HFFc6 (cell line): Measurements from ENCODE around the gene ETFA. TPM values are rescaled to one million over a fixed set of nuclear protein-coding genes. Genes with fewer than 3 reads are reported as not detected.

Source experiments
- DNase-seq: peaks from one replicate; pipeline ENCODE4 v3.0.0-alpha.2; 2018
- H3K27ac Mint-ChIP-seq: 2 replicates; pipeline ENCODE4 v1.8.0; 2020; ENCODE audit warnings: mild to moderate bottlenecking, mixed read lengths
- H3K27me3 Mint-ChIP-seq: 2 replicates; pipeline ENCODE4 v1.8.0; 2021; ENCODE audit warnings: mild to moderate bottlenecking, moderate library complexity, mixed read lengths; ENCODE audit not compliant: insufficient read depth
- H3K36me3 Mint-ChIP-seq: 2 replicates; pipeline ENCODE4 v1.8.0; 2021; ENCODE audit warnings: low read depth, mixed read lengths
- H3K4me1 Mint-ChIP-seq: 2 replicates; pipeline ENCODE4 v1.8.0; 2020; ENCODE audit warnings: low read depth, mixed read lengths
- H3K4me3 Mint-ChIP-seq: 2 replicates; pipeline ENCODE4 v1.8.0; 2020; ENCODE audit warnings: mild to moderate bottlenecking, moderate library complexity, mixed read lengths
- H3K9me3 Mint-ChIP-seq: 2 replicates; pipeline ENCODE4 v1.8.0; 2020; ENCODE audit warnings: mild to moderate bottlenecking, mixed read lengths
- CTCF ChIP-seq: fragments of 200-600 bp; sonication (generic); IDR thresholded peaks from 2 replicates; pipeline ENCODE4 v1.5.0; 2021; ENCODE audit warnings: antibody characterized with exemption, mild to moderate bottlenecking
- total RNA-seq, 6 experiments: library from RNA; stranded (reverse); fragmentation: NEBNext Ultra II Directional; extraction: Animal tissue kit (Norgen Biotek cat#: 25700); gene quantifications; 2 replicates in 1 of 6; 3 replicates in 5 of 6; pipeline ENCODE4 v1.2.3, GENCODE V29; 2021

The ETFA gene
- total RNA-seq, 6 experiments from 2014 or later: 127 to 161 (median 146) TPM

- peaks cover 2% of the 10 kb centered on the region; the same call in 1 of the 2 replicates for H3K4me1 Mint-ChIP-seq
- no peaks in the 10 kb centered on the region for H3K27me3 Mint-ChIP-seq
- H3K4me3 Mint-ChIP-seq: no peak overlapping the region
- TF ChIP-seq CTCF: no peak
- no peaks in the 10 kb centered on the region for H3K9me3 Mint-ChIP-seq
- no peak for DNase-seq
- no peak overlapping the region for H3K27ac Mint-ChIP-seq
- H3K36me3 Mint-ChIP-seq: peaks cover 5% of the 10 kb centered on the region
These were observed 82.0 kb downstream of the ETFA start for GRCh38 chr15:76229266-76229665.

GRCh38 chr15:76223521-76223920 lies 87.7 kb downstream of the ETFA start:
- Mint-ChIP-seq H3K36me3 (peaks cover 22% of the 10 kb centered on the region), H3K27me3 (no peaks in the 10 kb centered on the region; the same call in 1 of the 2 replicates), H3K9me3 (no peaks in the 10 kb centered on the region), H3K4me3 (no peak overlapping the region), H3K4me1 (no peaks in the 10 kb centered on the region; the same call in 1 of the 2 replicates), H3K27ac (no peak overlapping the region)
- DNase-seq: no peak
- no peak for TF ChIP-seq CTCF

- no peak for TF ChIP-seq CTCF
- no peak for DNase-seq
- H3K9me3 Mint-ChIP-seq: no peaks in the 10 kb centered on the region
- H3K27me3 Mint-ChIP-seq: no peaks in the 10 kb centered on the region; the same call in 1 of the 2 replicates
- H3K4me1 Mint-ChIP-seq: peaks cover 12% of the 10 kb centered on the region
- H3K36me3 Mint-ChIP-seq: peaks cover 22% of the 10 kb centered on the region
- no peak overlapping the region for H3K27ac Mint-ChIP-seq
- H3K4me3 Mint-ChIP-seq: no peak overlapping the region
These were observed 89.1 kb downstream of the ETFA start for GRCh38 chr15:76222159-76222558.

- Mint-ChIP-seq H3K36me3 (peaks cover 22% of the 10 kb centered on the region), H3K27ac (no peak overlapping the region), H3K9me3 (no peaks in the 10 kb centered on the region), H3K4me3 (no peak overlapping the region), H3K27me3 (no peaks in the 10 kb centered on the region; the same call in 1 of the 2 replicates), H3K4me1 (peaks cover 16% of the 10 kb centered on the region)
- DNase-seq: no peak
- TF ChIP-seq CTCF: no peak
These were observed 90.0 kb downstream of the ETFA start for GRCh38 chr15:76221085-76221767.

GRCh38 chr15:76217882-76218217 lies 93.4 kb downstream of the ETFA start:
- Mint-ChIP-seq H3K36me3 (peaks cover 31% of the 10 kb centered on the region), H3K9me3 (no peaks in the 10 kb centered on the region), H3K27ac (no peak overlapping the region), H3K4me3 (no peak overlapping the region), H3K4me1 (peaks cover 16% of the 10 kb centered on the region), H3K27me3 (no peaks in the 10 kb centered on the region; the same call in 1 of the 2 replicates)
- no peak for DNase-seq
- no peak for TF ChIP-seq CTCF
